Endothelial cell of umbilical vein (primary cell): ENCODE measurements around the gene PACSIN2. TPM values are rescaled to one million over a fixed set of nuclear protein-coding genes. Genes with fewer than 3 reads are reported as not detected.

ENCODE experiments used
- BruUV-seq: library from RNA; stranded (reverse); fragments of 400-500 nt; replicated peaks from 2 replicates; lab custom pipeline; 2021; lab: Mats Ljungman, UMichigan
- CTCF ChIA-PET: fragments of 300-600, 350-600 bp; sonication (Branson Sonifier 250); formaldehyde crosslinking; loops from one replicate; lab custom pipeline; 2021; ENCODE audit warnings: antibody characterized with exemption, inconsistent platforms; lab: Charles Lee
- POLR2A ChIA-PET: fragments of 300-600, 350-600 bp; sonication (Branson Sonifier 250); formaldehyde crosslinking; loops from one replicate; lab custom pipeline; 2021; ENCODE audit warnings: antibody characterized with exemption, inconsistent platforms; lab: Charles Lee
- DNase-seq: peaks from one replicate; pipeline ENCODE4 v3.0.0-alpha.2; 2011; ENCODE audit warnings: low read depth, low spot score
- FAIRE-seq: peaks from 2 replicates; lab custom pipeline; 2011; peaks lifted over from hg19 to GRCh38; lab: Jason Lieb, UNC
- H2AFZ ChIP-seq: 2 replicates; pipeline ENCODE4 v1.6.0; 2012; ENCODE audit warnings: low read depth, low read length, control low read depth, inconsistent platforms
- H3K27ac ChIP-seq: 2 replicates; pipeline ENCODE4 v1.5.1; 2011; ENCODE audit warnings: low read depth, mild to moderate bottlenecking, control low read depth, low read length, moderate library complexity; ENCODE audit not compliant: insufficient read depth
- H3K27me3 ChIP-seq, 2 experiments: 2 replicates each; pipeline versions ENCODE4 v1.6.0 to v1.6.1; 2011; ENCODE audit warnings: low read length in 2 of 2, mixed read lengths in 1 of 2; ENCODE audit not compliant: control insufficient read depth in 2 of 2, insufficient read depth in 2 of 2
- H3K36me3 ChIP-seq, 2 experiments: 2 replicates in 1 of 2; 3 replicates in 1 of 2; pipeline ENCODE4 v1.5.1; 2011; ENCODE audit warnings: low read length in 2 of 2, mild to moderate bottlenecking in 1 of 2, moderate library complexity in 1 of 2; ENCODE audit not compliant: control insufficient read depth in 2 of 2, insufficient read depth in 2 of 2; ENCODE audit errors: extremely low read depth in 1 of 2
- H3K4me1 ChIP-seq: 3 replicates; pipeline ENCODE4 v1.5.1; 2011; ENCODE audit warnings: mild to moderate bottlenecking, low read length; ENCODE audit not compliant: control insufficient read depth, insufficient read depth; ENCODE audit errors: extremely low read depth
- H3K4me2 ChIP-seq: 2 replicates; pipeline ENCODE4 v1.6.1; 2011; ENCODE audit warnings: low read length, control low read depth, mixed read lengths; ENCODE audit not compliant: insufficient read depth
- H3K4me3 ChIP-seq, 3 experiments: fragments of 200-600 bp in 1 of 3; sonication (generic), shearing (Covaris generic) in 1 of 3; replicated peaks in 1 of 3; 2 replicates each; pipeline ENCODE4 v1.5.1; 2011 to 2016; ENCODE audit warnings: control low read depth in 3 of 3, low read length in 3 of 3, mild to moderate bottlenecking in 2 of 3, inconsistent platforms in 1 of 3, low read depth in 1 of 3, moderate library complexity in 1 of 3; ENCODE audit not compliant: insufficient read depth in 1 of 3
- H3K79me2 ChIP-seq: 2 replicates; pipeline ENCODE4 v1.6.0; 2012; ENCODE audit warnings: low read length, inconsistent platforms; ENCODE audit not compliant: control insufficient read depth, insufficient read depth
- H3K9ac ChIP-seq: replicated peaks from 2 replicates; pipeline ENCODE3; 2011; ENCODE audit warnings: low read length, control low read depth; ENCODE audit not compliant: insufficient read depth; ENCODE audit errors: extremely low read depth
- H3K9me1 ChIP-seq: replicated peaks from 3 replicates; pipeline ENCODE4 v1.6.0; 2011; ENCODE audit warnings: mild to moderate bottlenecking, low read length; ENCODE audit not compliant: control insufficient read depth, insufficient read depth; ENCODE audit errors: extremely low read depth
- H3K9me3 ChIP-seq: replicated peaks from 2 replicates; pipeline ENCODE4 v1.5.1; 2012; ENCODE audit warnings: low read length, inconsistent platforms; ENCODE audit not compliant: control insufficient read depth, insufficient read depth
- H4K20me1 ChIP-seq: replicated peaks from 2 replicates; pipeline ENCODE3; 2011; ENCODE audit warnings: mild to moderate bottlenecking, low read length; ENCODE audit not compliant: control insufficient read depth, insufficient read depth; ENCODE audit errors: extremely low read depth
- EZH2 ChIP-seq: IDR thresholded peaks from 2 replicates; pipeline ENCODE4 v1.6.1; 2012; ENCODE audit warnings: borderline replicate concordance, low read depth, mild to moderate bottlenecking, moderate library complexity, low read length, inconsistent platforms; ENCODE audit not compliant: severe bottlenecking
- FOS ChIP-seq: IDR thresholded peaks from 2 replicates; pipeline ENCODE4 v1.6.1; 2011; ENCODE audit warnings: mild to moderate bottlenecking, low read length, moderate library complexity, borderline replicate concordance; ENCODE audit not compliant: insufficient read depth
- GATA2 ChIP-seq: IDR thresholded peaks from 2 replicates; pipeline ENCODE4 v1.7.0; 2011; ENCODE audit warnings: low read depth, mild to moderate bottlenecking, moderate library complexity, mixed read lengths, low read length; ENCODE audit not compliant: insufficient read length, insufficient read depth
- JUN ChIP-seq: IDR thresholded peaks from 2 replicates; pipeline ENCODE4 v1.6.1; 2011; ENCODE audit warnings: borderline replicate concordance, low read depth; ENCODE audit not compliant: insufficient read length, insufficient read depth
- MYC ChIP-seq: IDR thresholded peaks from one replicate; pipeline ENCODE4 v1.6.1; 2011; ENCODE audit warnings: mild to moderate bottlenecking, low read depth, low read length
- POLR2A ChIP-seq: IDR thresholded peaks from 2 replicates; pipeline ENCODE4 v1.6.1; 2012; ENCODE audit warnings: low read depth, mild to moderate bottlenecking, control low read depth, low read length
- POLR2AphosphoS5 ChIP-seq: IDR thresholded peaks from 2 replicates; pipeline ENCODE4 v1.6.1; 2012; ENCODE audit warnings: low read depth, mild to moderate bottlenecking, control low read depth, low read length, moderate library complexity; ENCODE audit not compliant: insufficient read depth
- dilution Hi-C: fragments of 300-500 bp; cut with MboI; formaldehyde crosslinking; loops from one replicate; pipeline ENCODE4 v1.15.0; 2019; ENCODE audit warnings: low sequenced_read_pairs; ENCODE audit not compliant: extremely low pct_ligation_motif_present
- intact Hi-C: fragments of 100-400 bp; cut with micrococcal nuclease; formaldehyde crosslinking; loops from one replicate; pipeline ENCODE4 v1.10.0; 2022
- polyA plus RNA-seq, 4 experiments: library from polyadenylated mRNA; depleted of rRNA in 3 of 4; stranded (reverse) in 3 of 4; unstranded in 1 of 4; fragments of >200 nt; gene quantifications; 2 replicates each; pipeline versions ENCODE4 v1.2.1 to v1.2.3, GENCODE V29; 2011 to 2012; ENCODE audit warnings: missing spikeins in 1 of 4
- total RNA-seq: library from RNA; stranded (reverse); gene quantifications from 2 replicates; pipeline ENCODE4 v1.2.3, GENCODE V29; 2021
- TF ChIP-seq, protein P1 (sequence below), 2 donors: IDR thresholded peaks; 1 replicate in 1 of 2; 2 replicates in 1 of 2; pipeline ENCODE4 v1.5.1; 2011; ENCODE audit warnings: low read length in 2 of 2, mild to moderate bottlenecking in 2 of 2, moderate library complexity in 2 of 2, control low read depth in 1 of 2, inconsistent platforms in 1 of 2, low read depth in 1 of 2; ENCODE audit not compliant: insufficient read depth in 1 of 2; ENCODE audit errors: extremely low read depth in 1 of 2
- TF ChIP-seq, protein P2 (sequence below): IDR thresholded peaks from 2 replicates; pipeline ENCODE4 v1.6.1; 2011; ENCODE audit not compliant: insufficient read depth, insufficient read length

The PACSIN2 gene
- total and polyA plus RNA-seq, 2 donors (not counting 3 experiments of a cell fraction or from before 2014, with no cell fraction given) = 46.2 to 64.5 TPM

DNA sequence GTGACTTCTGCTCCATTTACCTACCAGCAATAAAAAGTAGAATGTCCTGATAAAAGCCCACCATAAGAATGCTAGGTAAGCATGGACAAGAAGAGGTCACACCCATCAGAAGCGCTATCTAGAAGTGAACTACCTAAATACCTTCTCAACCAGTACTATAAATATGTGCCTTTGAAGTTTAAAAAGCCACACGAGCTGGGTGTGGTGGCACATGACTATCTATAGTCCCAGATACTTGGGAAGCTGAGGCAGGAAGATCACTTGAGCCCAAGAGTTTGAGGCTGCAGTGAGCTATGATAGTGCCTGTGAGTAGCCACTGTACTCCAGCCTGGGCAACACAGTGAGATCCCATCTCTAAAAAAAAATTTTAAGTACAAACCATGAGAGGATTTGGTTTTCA lies 66.7 kb downstream of the PACSIN2 start:
- Histone ChIP-seq H3K9me1 (no peaks in the 10 kb centered on the region), H3K36me3 (no peaks in the 10 kb centered on the region), H2AFZ (no peak overlapping the region), H3K27ac (no peak overlapping the region), H3K79me2 (peaks cover 23% of the 10 kb centered on the region), H3K9me3 (no peaks in the 10 kb centered on the region), H3K27me3 (no peaks in the 10 kb centered on the region), H3K4me1 (peaks cover 21% of the 10 kb centered on the region), H4K20me1 (no peaks in the 10 kb centered on the region), H3K4me3 (no peak overlapping the region), H3K4me2 (no peak overlapping the region), H3K9ac (no peak overlapping the region)
- POLR2A ChIA-PET = no interaction called here
- dilution Hi-C loops (no loop called here), intact Hi-C loops (no loop called here)
- FAIRE-seq = no peak
- BruUV-seq = no TSS peak
- TF ChIP-seq JUN = no peak
- TF ChIP-seq MYC = no peak
- TF ChIP-seq, protein P1, sequence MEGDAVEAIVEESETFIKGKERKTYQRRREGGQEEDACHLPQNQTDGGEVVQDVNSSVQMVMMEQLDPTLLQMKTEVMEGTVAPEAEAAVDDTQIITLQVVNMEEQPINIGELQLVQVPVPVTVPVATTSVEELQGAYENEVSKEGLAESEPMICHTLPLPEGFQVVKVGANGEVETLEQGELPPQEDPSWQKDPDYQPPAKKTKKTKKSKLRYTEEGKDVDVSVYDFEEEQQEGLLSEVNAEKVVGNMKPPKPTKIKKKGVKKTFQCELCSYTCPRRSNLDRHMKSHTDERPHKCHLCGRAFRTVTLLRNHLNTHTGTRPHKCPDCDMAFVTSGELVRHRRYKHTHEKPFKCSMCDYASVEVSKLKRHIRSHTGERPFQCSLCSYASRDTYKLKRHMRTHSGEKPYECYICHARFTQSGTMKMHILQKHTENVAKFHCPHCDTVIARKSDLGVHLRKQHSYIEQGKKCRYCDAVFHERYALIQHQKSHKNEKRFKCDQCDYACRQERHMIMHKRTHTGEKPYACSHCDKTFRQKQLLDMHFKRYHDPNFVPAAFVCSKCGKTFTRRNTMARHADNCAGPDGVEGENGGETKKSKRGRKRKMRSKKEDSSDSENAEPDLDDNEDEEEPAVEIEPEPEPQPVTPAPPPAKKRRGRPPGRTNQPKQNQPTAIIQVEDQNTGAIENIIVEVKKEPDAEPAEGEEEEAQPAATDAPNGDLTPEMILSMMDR (IDR thresholded peaks at IDR 0.05; ENCODE audit: extremely low read depth in 1 of 2, insufficient read depth in 1 of 2, low read depth in 1 of 2, low read length in 2 of 2) = no peak
- TF ChIP-seq POLR2AphosphoS5 = no peak
- TF ChIP-seq, protein P2, sequence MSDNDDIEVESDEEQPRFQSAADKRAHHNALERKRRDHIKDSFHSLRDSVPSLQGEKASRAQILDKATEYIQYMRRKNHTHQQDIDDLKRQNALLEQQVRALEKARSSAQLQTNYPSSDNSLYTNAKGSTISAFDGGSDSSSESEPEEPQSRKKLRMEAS = no peak
- no peak for TF ChIP-seq GATA2
- TF ChIP-seq POLR2A = no peak
- TF ChIP-seq EZH2 = no peak
- TF ChIP-seq FOS = no peak
- DNase-seq = no peak
- CTCF ChIA-PET = interaction anchor here (1.2 to 3.9 kb wide), 4 partner anchors 9 to 75 kb away, joined by 3 to 29 read pairs (median 8); no protein-coding TSS in a partner anchor
